LNCAP (cell line): ENCODE data around the gene ITGA3.

ENCODE experiments used
- CTCF ChIP-seq: fragments of 450-650 bp; IDR thresholded peaks from 2 replicates; pipeline ENCODE4 v1.5.1; 2017; ENCODE audit warnings: mild to moderate bottlenecking

Gene ITGA3

GRCh38 chr17:50070908-50071680, 15.2 kb downstream of the ITGA3 start:
- no peak for TF ChIP-seq CTCF

DNA sequence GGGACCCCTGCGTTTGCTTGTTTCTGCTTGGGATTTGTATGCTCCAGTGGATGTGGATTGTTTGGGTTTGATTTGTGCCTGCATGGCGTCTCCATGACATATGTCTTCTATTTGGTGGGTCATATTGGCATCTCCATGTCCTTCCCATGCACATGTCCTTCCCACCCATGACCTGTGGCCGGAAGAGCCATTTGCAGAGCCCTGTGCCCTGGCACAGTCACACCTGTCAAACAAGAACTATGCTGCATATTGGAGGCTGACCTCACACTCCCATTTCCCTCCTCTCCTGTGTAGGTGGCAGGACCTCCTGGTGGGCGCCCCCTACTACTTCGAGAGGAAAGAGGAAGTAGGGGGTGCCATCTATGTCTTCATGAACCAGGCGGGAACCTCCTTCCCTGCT, 15.8 kb downstream of the ITGA3 start:
- TF ChIP-seq CTCF: no peak

GRCh38 chr17:50072130-50072529, 16.2 kb downstream of the ITGA3 start:
- TF ChIP-seq CTCF: no peak

DNA sequence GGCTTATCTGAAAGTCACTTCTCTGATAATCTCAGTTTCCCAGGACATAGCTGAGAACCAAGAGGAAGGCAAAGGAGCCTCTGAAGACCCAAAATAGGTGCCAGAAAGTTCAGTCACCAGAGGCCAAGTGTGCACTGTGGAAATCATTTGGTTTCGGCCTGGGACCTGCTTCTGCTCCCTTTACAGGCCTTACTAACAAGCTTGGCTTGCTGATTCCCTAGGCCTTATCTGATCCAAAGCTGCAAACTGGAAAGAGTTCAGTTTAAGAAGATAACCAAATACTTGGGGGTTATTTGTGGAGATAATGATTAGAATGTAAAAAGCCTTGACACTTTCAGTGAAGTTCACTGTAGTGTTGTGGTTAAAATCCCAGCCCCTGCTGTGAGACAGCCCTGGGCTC, 17.0 kb downstream of the ITGA3 start:
- TF ChIP-seq CTCF: no peak

- no peak for TF ChIP-seq CTCF
Measured at GRCh38 chr17:50074227-50074626, 18.3 kb downstream of the ITGA3 start.

DNA sequence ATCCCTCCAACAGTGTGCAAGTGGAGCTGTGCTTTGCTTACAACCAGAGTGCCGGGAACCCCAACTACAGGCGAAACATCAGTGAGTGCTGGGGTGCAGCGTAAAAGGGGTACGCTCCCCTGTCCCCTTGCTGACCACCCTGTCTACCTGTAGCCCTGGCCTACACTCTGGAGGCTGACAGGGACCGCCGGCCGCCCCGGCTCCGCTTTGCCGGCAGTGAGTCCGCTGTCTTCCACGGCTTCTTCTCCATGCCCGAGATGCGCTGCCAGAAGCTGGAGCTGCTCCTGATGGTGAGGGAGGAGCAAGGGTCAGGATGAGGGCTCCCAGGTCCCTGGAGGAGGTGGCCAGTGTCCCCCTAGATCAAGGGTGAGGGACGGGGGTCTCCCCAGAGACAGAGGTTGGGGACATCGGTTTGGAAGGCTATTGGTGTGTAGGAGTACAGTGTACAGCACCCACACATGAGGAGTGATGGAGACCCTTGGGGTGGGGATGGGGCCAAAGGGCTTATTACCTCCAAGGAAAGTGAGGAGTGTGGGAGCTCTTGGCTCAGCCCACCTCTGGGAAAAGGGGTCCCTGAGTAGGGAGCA, 19.6 kb downstream of the ITGA3 start:
- TF ChIP-seq CTCF: no peak

- TF ChIP-seq CTCF: no peak
Measured at GRCh38 chr17:50076221-50076590, 20.3 kb downstream of the ITGA3 start.
